Stimulated activated CD8-positive, alpha-beta memory T cell treated with anti-CD3 and anti-CD28 coated beads, Interleukin-15, amount 100 ng/mL, for 4 hours (primary cell): Measurements from ENCODE around the gene RRBP1.

Source experiments
- DNase-seq, 2 donors: peaks; one replicate each; pipeline ENCODE4 v3.0.0-alpha.2; 2020; ENCODE audit warnings: low read depth in 2 of 2

The RRBP1 gene

GRCh38 chr20:17634661-17635331, 47.2 kb downstream of the RRBP1 start:
- no peak for DNase-seq

DNA sequence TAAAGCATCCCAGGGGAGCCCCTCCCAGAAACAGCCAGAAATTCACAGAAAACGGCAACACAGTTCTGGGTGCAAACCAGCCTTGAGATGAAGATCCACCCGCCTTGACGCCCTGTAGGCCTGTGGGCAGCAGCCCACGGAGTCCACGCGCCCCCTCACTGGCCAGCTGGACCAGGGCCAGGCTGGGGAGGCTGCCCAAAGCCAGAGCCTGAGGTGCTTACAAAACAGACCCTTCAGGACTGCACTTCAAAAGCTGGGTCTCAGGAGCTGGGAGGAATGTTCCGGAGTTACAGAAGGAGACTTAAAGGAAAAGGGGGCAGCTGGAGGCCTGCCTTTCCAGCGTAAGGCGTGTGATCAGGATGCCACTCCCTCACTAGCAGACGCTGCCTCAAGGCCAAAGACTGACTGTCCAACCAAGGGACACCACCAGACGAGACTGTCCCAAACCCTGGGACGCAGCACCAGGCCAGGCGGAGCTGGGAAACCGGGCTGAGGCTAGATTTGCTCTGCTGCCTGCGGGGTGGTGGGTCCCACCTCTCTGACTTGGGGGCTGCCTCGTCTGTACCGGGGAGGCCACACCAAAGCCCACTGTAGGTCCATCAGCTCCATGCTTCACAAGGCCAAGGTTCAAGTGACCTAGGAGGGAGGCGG, 48.1 kb downstream of the RRBP1 start:
- DNase-seq: no peak

GRCh38 chr20:17633221-17633849, 48.7 kb downstream of the RRBP1 start:
- DNase-seq: no peak

- no peak for DNase-seq
These were observed 50.3 kb downstream of the RRBP1 start for GRCh38 chr20:17631576-17632319.

DNA sequence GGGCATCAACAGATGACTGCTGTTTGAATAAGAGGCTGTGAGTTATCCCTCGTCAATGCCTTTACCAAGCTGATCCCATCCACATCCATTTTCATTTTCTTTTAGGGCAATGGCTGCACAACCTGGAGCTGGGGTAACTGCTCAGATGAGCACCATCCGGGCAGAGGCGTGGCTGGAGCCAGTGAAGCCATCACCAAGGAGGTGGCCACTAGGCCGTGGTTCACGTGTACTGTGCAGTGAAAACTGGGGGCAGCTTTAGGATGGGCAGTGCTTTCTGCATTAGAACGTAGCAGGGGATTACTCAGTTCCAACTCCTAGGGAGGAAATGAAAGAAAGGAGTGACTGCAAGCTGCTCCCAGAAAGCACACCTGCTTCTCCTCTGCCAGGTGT, 51.2 kb downstream of the RRBP1 start:
- no peak for DNase-seq

DNA sequence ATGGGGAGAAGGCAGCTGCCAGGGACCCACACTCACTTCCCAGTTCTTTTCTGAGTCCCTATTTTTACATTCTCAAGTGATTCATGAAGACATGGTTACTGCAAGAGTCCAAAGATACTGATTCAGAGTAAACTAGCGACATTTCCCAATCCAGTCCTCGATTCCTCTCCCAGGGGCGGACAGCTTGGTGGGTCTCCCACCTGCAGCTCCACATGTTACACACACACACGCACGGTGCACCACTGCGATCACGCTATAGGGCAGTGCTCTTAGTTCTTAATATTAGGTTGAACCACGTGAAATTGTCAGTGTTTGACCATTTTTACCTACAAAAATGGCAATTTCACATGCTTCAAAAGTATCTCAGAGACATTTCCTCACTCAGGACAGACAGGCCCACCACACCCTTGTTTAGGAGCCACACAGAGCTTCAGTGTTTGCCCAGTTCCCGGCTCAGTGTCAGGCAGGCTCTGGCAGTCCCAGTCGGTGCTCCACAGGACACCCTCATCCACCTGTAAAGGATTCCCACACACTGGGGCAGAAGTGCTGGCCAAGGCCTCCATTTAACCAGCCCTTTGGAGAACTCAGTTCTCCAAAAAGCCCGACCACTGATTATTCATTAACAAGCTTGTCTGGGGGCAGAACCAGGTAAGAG, 51.8 kb downstream of the RRBP1 start:
- no peak for DNase-seq

GRCh38 chr20:17629678-17630089, 52.4 kb downstream of the RRBP1 start:
- DNase-seq: no peak

- DNase-seq: no peak
These were observed 53.0 kb downstream of the RRBP1 start for GRCh38 chr20:17629025-17629424.

- DNase-seq: no peak
These were observed 53.8 kb downstream of the RRBP1 start for GRCh38 chr20:17628101-17628841.

DNA sequence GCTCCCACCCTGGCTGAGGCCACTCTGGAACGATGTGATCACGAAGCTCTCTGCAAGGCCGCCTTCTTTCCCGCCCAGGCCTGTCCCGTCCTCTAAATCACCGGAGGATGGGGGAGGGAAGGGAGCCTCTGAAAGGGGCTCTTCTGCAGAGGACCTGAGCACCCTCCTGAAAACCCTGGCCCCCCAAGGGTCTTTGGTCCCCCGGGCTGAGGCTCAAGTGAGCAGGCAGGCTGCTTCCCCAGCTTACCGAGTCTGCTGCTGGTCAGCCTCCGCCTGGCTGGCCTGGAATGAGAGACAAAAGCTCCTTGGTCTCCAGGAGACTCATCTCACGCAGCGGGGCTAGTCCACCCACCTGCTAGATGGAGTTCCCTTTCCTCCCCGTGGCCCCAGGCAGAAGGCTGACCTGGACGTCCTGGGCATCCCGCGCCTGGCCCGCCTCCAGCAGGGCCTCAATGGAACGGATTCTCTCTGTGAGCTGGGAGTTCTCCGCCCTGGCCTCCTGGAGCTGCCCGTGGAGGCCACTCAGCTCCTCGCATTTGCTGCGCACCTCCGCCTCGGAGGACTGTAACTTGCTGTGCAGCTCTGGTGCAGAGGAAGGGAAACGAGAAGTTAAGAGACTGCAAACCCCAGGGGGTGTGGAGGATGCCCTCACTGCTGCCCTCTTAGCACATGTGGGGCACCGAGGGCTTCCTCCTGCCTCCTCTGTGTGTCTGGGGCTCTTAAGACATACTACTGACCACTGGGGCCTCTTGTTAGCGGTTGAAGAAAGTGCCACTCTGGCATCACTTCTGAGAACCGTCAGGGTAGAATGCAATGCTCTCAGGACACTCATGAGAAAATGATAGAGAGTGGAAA, 54.7 kb downstream of the RRBP1 start:
- DNase-seq: no peak

DNA sequence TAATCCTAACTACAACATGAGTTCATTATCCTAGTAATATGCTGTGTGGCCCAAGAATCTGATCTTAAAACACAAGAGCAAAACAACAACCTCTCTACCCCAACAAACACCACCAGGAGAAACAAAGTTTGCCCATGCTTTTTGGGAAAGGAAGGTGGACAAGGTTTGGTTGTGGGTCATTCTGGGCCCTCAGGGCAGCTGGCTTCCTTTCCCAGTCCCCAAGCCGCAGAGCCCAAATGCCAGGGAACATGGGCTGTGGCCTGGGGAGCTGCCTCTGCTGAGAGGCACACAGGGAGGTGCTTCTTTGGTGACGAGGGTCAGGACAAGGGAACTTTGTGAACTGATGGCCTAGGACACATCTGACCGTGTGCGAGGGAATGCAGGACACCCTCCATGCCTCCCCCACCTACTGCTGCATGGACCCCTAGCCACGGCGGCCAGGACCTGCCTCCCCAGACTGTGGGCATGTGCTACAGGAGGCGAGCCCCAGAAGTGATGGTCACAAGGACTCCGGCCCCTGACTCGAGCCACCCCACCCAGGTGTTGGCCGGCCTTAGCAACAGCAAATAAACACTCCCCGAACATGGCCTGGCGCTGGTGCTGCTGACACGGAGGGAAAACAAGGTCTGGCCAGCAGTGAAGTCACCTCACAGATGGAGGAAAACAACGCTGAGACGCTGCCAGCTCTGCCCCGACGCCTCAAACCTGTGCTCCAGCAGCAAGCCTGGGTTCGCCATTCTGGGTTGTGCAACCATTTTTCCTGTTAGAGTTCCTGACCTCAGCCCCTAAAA, 55.6 kb downstream of the RRBP1 start:
- no peak for DNase-seq

DNA sequence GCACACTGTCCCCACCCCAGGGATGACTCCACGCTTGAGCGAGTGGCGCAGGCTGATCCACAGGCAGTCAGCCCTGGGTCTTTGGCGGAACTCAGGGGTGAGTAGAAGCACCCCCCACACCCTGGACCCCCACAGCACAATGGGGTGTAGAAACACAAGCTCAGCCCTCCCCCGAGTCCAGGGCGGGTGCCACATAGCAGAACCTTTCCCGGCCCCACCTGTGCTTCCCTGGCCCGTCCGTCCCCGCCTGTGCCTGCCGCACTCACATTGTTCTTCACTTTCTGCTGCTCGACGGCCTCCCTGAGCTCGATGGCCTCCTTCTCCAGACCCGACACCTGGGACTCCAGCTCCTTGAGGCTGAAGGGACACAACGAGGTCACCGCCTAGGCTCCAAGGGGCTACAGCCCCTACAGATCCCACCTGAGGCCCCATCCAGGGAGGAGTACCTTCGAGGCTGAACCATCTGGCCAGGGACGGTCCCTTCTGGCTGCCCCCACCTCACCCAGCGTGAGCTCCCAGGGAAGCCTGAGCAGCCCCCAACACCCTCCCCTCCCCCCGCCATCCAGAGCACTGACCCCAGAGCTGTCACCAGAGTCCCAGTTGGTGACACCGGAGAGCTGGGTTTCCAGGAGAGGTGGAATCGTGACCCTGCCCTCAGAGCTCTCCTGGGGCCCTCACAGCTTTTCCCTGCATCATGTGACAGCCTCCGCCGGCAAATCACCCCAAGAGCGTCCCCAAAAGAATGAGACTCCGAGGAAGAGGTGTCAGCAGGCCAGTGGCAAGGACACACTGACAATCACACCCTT, 56.6 kb downstream of the RRBP1 start:
- DNase-seq: no peak

GRCh38 chr20:17624551-17625245, 57.3 kb downstream of the RRBP1 start:
- no peak for DNase-seq

GRCh38 chr20:17624070-17624469, 58.0 kb downstream of the RRBP1 start:
- DNase-seq: no peak

DNA sequence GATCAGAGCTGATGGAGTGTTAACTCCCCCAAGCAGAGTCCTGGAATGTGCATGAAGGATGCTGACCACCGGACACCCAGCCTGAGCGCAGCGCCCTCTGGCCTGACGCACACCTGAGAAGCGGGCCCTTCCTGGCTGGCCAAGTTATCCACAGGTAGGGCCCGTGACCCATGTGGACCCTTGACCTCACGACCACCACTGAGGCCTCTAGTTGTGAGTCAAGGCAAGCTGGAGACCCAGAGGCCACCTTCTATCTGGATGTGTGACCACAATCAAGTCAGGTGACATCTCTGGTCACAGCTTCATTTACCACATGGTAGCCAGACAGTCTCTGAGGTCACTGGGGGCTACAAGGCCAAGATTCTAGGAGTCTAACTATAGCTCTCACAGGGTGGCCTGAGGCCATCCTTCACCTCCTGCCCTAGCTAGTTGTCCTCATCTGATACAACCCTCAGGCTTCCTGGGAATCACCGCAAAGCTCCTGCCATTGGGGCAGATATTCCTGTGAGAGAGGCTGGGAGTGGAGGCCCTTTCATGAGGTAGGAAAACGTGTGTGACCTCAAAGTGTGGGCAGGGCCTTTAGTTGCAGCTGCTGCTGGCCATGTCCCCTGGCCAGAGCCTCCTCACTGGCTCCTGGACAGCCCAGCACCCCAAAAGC, 59.1 kb downstream of the RRBP1 start:
- DNase-seq: no peak

- no peak for DNase-seq
These were observed 59.8 kb downstream of the RRBP1 start for GRCh38 chr20:17622086-17622850.
